GM18517 (cell line): ENCODE measurements around the gene EZR.

ENCODE experiments used
- ATAC-seq: cut with Tn5 transposase; IDR thresholded peaks from one replicate; pipeline ENCODE4 v1.9.1; 2021; ENCODE audit warnings: mild to moderate bottlenecking, moderate library complexity; ENCODE audit not compliant: unreplicated experiment

Gene EZR

DNA sequence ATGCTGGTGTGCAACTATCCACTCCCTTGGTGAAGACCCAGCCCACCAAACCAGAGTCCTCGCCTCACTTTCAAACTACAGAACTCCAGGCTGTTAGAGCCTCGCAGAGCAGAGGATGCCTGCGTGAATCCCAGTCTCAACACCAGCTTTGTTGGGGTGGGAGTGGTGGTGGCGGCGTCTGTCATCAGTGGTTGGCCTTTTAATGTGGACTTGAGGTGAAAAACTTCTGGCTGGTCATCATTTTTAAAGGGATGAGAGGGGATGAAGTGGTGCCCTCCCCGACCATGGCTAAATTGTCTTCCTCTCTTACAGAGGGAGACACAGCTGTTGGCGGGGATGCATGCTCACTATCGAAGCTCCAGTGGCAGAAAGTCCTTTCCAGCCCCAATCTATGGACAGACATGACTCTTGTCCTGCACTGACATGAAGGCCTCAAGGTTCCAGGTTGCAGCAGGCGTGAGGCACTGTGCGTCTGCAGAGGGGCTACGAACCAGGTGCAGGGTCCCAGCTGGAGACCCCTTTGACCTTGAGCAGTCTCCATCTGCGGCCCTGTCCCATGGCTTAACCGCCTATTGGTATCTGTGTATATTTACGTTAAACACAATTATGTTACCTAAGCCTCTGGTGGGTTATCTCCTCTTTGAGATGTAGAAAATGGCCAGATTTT is 54.9 kb downstream of the EZR start:
- no peak for ATAC-seq

GRCh38 chr6:158763434-158764182 is 55.6 kb downstream of the EZR start:
- ATAC-seq: no peak

DNA sequence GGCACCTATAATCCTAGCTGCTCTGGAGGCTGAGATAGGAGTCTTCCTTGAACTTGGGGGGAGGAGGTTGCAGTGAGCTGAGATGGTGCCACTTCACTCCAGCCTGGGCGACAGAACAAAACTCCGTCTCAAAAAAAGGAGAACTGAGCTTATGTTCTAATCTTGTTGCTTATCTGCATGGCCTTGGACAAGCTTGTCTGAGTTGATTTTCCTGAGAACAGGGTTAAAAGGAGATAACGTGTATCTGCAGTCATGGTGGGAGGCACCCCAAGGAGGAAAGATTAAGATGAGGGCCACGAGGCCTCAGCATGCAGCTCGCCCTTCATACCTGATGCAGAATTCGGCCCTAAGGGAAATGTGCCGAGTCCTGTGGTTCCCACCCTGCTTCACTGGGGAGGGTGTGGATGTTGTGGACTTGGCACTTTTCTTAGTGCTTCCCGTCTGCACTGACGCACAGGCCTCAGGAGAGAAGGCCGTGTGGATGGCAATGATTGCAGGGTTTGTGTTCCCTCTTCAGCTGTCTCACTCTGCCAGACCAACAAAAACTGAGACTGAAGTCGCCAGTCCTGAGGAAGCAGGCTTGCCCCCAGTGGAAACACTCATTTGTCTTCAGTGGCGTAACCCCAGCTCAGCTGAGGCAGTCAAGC is 56.3 kb downstream of the EZR start:
- ATAC-seq: no peak

GRCh38 chr6:158761746-158762145 is 57.4 kb downstream of the EZR start:
- no peak for ATAC-seq

GRCh38 chr6:158760618-158761250 is 58.4 kb downstream of the EZR start:
- no peak for ATAC-seq

- ATAC-seq: no peak
Observed at GRCh38 chr6:158759966-158760617, 59.1 kb downstream of the EZR start.

- no peak for ATAC-seq
Observed at GRCh38 chr6:158758941-158759479, 60.2 kb downstream of the EZR start.

DNA sequence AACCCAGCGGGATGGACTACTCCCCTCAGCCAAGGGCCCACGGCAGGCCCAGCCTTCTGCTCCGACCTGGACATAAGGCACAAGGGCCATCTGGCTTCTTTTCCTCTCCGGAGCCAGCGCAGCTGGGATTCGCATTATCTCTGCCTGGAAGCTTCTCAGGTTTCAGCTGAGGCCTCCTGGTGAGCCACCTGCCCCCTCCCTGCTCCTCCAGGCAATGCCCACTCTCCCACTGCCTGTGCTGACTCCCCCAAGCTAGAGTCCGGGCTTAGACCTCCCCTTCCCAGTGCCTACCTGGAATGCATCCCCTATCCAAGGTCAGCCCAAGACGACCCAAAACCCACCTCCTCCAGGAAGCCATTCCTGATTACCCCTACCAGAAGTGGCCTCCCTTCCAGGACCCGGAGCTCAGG is 60.7 kb downstream of the EZR start:
- ATAC-seq: no peak

DNA sequence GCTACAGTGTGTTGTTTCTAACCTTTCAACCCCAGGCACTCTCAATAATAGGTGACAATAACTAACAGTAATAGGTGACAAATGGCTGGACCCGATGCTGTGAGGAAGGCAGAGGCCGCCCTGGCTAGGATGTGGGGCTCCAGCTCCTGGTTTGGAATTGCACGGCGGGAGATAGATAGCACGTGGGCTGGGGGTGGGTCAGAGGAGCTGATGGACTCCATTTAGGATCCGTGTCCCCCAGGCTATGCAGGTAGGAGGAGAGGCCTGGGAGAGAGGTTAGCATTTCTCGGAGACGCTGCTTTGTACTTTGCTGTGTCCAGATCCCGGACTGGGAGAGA is 61.4 kb downstream of the EZR start:
- ATAC-seq: no peak

DNA sequence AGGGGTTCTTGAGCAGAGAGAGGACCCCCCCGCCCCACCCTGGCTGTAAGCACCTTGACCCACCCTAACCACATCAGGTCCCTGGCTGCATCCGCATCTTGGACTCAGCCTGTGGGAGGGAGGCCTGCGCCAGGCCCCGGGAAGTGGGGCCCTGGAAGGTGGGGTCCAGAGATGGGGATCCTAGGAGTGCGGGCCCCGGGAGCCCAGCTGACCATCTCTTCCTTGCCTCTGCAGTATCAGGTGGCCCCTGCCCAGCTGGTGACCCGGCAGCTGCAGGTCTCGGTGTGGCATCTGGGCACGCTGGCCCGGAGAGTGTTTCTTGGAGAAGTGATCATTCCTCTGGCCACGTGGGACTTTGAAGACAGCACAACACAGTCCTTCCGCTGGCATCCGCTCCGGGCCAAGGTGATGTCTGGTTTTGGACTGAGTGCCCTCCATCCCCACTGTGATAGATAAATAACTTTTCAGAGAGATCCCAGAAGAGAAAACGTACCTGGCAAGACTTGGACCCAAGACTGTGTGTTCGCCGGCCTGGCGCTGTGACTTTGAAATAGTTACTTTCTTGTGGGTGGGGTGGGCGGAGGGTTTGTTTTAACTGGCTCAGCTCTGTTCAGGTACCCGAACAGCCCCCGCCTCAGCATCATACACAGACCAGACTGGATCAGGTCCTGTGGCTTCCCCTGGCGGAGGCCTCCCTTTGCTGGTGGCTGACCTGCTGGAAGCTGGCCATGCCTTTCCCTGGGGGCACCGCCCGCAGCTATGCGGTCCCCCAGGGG is 62.0 kb downstream of the EZR start:
- no peak for ATAC-seq

GRCh38 chr6:158756126-158756525 is 63.0 kb downstream of the EZR start:
- no peak for ATAC-seq

GRCh38 chr6:158755636-158756035 is 63.5 kb downstream of the EZR start:
- ATAC-seq: no peak

GRCh38 chr6:158754738-158755137 is 64.4 kb downstream of the EZR start:
- no peak for ATAC-seq

DNA sequence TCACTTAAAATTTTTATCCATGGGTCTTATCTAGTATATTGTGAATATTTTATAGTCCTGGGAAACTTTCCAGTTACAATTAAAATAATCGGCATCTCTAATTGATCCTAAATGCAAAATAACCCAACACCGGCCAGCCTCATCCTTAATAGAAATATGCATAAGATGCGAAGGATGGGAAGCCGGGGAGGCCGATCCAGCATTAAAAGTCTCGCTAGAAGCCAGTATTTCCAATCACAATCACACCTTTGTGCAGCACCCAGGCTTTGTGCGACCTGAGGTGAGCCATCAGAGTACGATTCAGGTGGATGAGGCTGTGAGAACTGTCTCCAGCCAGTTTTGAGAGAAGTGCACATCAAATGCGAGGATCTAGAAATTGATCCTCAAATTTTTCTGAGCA is 65.4 kb downstream of the EZR start:
- ATAC-seq: no peak

GRCh38 chr6:158752613-158753012 is 66.6 kb downstream of the EZR start:
- no peak for ATAC-seq

- no peak for ATAC-seq
Observed at GRCh38 chr6:158751921-158752320, 67.2 kb downstream of the EZR start.

GRCh38 chr6:158751224-158751623 is 67.9 kb downstream of the EZR start:
- ATAC-seq: no peak

DNA sequence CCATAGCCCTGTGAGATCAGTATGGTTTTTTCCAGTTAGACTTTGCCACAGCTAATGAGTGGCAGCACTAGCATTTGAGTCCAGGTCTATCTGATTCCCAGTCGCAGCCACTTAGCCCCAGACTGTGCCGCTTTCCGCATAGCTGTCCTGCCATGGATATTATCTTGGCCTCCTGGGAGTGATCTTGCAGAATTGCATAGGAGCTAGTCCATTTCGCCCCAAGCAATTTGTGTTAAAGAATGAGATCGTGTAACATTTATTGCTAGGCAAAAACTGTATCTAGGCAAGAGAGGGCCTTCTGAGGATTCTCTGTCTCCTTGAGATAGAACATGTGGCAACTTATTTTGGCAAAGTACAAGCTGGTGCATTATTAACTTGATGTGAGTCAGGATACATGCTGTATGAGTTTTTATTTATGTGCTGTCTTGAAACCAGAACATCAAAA is 74.2 kb downstream of the EZR start:
- no peak for ATAC-seq

GRCh38 chr6:158743033-158743651 is 76.0 kb downstream of the EZR start:
- ATAC-seq: no peak

GRCh38 chr6:158739673-158740072 is 79.5 kb downstream of the EZR start:
- ATAC-seq: no peak
